MM.1S (cell line): Measurements from ENCODE around the gene STYXL1.

Experiments
- EZH2 ChIP-seq: fragments of 300-600 bp; sonication (generic); optimal IDR thresholded peaks from 2 replicates; pipeline ENCODE3; 2017; ENCODE audit warnings: low read depth, mild to moderate bottlenecking, antibody characterized with exemption, low read length, mixed read lengths
- TF ChIP-seq, protein P1 (sequence below): fragments of 300-600 bp; sonication (generic); IDR thresholded peaks from 2 replicates; pipeline ENCODE4 v1.5.1; 2016; ENCODE audit warnings: antibody characterized with exemption, low read length, mixed read lengths

- TF ChIP-seq, protein P1, sequence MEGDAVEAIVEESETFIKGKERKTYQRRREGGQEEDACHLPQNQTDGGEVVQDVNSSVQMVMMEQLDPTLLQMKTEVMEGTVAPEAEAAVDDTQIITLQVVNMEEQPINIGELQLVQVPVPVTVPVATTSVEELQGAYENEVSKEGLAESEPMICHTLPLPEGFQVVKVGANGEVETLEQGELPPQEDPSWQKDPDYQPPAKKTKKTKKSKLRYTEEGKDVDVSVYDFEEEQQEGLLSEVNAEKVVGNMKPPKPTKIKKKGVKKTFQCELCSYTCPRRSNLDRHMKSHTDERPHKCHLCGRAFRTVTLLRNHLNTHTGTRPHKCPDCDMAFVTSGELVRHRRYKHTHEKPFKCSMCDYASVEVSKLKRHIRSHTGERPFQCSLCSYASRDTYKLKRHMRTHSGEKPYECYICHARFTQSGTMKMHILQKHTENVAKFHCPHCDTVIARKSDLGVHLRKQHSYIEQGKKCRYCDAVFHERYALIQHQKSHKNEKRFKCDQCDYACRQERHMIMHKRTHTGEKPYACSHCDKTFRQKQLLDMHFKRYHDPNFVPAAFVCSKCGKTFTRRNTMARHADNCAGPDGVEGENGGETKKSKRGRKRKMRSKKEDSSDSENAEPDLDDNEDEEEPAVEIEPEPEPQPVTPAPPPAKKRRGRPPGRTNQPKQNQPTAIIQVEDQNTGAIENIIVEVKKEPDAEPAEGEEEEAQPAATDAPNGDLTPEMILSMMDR: no peak
- TF ChIP-seq EZH2: no peak
Measured at GRCh38 chr7:75958802-75959543, 88.8 kb downstream of the STYXL1 start.
